Activated gamma-delta T cell treated with anti-CD3 and anti-CD28 coated beads, Interleukin-2, amount 50 U/mL, for 16 hours (primary cell): ENCODE measurements around the gene CFI.
A peak's percentile ranks its signal among the peaks of the same experiment; 100 is the strongest.

Experiments used
- DNase-seq: peaks from one replicate; pipeline ENCODE4 v3.0.0-alpha.2; 2020; ENCODE audit warnings: low read depth

Gene CFI

DNA sequence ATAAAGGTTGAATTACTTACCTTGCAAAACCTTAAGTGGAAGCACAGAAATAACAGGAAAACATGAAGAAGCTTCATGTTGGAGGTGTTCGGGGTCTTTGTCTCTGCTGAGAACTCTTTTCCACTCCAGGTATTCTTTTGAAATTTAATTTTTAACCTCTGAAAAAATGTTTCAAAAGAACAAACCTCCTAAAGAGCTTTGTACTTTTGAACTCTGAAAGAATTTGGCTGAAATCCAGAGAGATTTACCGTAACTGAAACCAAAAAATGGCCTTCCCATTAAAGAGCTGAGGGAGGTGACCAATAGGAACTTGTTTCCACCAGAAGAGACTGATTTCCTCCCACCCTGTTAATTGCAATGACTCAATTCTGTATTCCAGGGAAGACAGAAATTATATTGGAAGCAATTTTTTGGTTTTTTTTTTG, at the start of gene CFI:
TSS of gene CFI (minus strand) at position 105 of the 425 bp plus-strand sequence. CDS start at position 77, 28 bp downstream.
- no peak for DNase-seq

DNA sequence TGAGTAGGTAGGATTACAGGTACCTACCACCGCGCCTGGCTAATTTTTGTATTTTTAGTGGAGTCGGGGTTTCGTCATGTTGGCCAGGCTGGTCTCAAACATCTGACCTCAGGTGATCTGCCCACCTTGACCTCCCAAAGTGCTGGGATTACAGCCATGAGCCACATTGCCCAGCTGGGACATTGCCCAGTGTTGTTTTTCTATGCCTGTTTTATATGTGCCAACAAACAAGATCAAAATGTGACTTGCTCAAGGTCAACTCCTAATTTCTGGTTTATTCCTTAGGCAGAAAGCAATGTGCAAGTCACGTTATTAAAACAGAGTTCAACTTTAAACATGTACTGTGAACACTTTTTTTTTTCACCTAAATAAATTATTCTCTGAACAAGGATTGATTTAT, 48.8 kb upstream of the CFI start:
- no peak for DNase-seq

DNA sequence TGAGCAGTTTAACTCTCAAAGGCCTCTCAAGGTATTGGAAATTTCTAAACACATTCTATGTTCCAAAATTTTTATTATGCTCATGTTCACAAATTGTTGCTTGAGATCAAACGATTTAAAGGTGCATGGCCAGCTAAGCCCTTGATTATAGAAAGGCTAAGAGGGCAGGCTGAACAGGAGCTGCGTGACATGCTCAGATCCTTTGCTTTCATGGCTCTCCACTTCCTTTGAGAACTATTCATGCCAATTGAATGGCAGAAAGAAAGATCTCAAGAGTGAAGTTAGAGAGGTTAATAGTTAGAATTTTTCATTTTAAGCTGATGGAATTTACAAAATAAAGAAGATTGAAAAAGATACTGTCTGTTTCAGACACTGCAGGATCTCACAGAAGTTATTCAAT, 46.7 kb upstream of the CFI start:
- no peak for DNase-seq

DNA sequence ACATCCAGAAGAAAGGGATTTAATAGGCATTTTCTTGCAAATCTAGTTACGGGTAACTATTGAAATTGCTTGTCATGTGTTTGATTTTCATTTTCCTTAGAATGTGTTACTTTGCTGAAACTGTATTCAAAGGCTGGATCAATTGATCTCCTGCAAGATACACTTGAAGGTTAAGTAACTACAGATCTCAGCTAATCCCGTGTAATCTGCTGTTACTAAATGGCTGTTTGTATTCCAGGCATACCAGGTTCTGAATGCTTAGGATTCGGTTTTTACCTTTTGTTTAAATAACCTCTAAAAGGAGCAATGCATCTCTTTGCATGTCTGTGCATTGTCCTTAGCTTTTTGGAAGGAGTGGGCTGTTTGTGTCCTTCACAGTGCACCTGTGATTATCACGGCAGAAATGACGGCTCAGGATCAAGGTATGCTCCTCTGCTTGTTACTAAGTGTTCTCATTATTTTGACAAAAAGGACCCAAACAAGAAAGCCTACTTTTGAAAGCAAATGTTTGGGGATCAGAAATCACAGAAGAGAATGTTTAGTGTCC, 46.2 kb upstream of the CFI start, which contains the start of gene LRIT3:
TSS of gene LRIT3 (plus strand) at position 212 of the 547 bp plus-strand sequence. CDS start at position 307, 95 bp downstream.
- no peak for DNase-seq

DNA sequence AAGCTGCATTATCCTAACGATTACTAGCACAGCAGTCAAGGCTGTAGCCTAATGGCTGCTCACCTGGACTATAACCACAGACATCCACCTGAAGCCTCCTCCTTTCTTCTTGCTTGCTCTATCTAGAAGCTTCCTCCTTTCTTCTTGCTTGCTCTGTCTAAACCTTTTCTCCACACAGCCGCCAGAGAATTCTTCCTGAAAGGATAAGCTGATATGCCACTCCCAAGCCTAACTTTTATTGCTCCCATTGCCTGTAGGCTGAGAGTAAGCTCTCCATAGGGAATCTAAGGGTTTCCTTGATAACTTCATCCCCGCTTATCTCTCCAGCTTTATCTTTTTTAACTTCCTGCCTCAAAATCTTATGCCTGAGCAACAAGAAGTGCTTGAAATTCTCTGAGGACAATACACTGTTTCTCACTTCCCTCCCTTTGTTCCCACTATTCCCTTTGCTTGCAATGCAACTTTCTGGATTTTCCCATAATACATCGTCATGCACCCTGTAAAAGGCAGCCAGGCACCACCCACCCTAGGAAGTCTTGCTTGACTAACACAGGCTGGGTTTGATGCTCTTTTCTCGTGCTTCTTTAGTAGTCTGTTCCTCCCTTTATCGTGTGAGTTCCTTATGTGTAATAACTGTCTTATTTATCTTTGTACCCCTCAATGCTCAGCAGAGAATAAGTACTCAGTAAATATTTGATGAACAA, 44.7 kb upstream of the CFI start:
- DNase-seq, result no peak

DNA sequence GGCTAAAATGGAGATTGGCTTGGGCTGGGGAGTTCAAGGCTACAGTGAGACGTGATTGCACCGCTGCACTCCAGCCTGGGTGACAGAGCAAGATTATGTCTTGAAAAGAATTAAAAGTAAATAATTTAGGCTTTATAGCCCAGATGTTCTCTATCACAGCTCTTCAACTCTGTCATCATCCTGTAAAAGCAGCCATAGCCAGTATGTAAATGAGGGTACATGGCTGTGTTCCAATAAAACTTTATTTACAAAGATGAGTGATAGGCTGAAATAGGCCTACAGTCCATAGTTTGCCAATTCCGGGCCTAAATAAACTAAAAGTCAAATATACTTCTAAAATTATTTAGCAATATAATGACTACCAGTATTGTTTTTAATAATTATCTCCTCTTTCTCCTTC, 35.2 kb upstream of the CFI start:
- no peak for DNase-seq

DNA sequence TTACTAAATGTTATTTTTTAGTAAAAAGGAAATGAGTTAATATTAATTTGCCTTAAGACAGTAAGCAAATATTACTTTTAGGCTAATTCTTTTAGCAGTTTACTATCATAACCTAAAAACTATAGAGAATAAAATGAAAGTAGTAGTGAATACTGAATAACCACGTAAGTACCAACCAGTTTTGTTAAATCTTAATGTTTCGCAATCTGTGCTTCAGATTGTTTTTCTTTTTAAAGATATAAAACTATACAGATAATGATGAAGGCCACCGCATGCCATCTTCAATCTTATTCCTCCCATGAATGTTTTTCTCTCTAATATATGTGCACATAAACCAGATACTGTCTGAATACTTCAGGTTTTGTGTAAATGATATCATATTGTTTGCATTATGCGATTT, 32.0 kb upstream of the CFI start:
- no peak for DNase-seq

DNA sequence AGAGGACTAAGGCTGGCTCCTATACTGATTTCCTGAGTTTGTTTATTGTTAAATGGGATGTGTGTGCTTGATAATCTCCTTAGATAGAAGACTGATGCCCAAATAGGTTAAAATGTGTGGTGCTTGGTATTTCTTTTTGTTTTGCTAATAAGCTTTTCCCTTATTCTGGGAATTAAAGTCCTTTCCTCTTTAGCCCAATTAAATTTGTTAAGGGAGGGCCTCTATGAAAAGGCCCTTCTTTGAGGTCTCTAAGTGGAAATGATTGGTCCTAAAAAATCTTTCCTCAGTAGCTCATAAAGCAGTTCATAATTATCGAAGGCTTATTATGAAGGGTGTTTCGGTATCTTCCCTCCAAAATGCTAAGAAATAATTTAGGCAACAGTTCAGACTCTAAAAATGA, 25.9 kb upstream of the CFI start, which contains the start of gene RRH:
TSS of gene RRH (plus strand) at position 301 of the 400 bp plus-strand sequence. CDS start at position 357, 56 bp downstream.
- no peak for DNase-seq

DNA sequence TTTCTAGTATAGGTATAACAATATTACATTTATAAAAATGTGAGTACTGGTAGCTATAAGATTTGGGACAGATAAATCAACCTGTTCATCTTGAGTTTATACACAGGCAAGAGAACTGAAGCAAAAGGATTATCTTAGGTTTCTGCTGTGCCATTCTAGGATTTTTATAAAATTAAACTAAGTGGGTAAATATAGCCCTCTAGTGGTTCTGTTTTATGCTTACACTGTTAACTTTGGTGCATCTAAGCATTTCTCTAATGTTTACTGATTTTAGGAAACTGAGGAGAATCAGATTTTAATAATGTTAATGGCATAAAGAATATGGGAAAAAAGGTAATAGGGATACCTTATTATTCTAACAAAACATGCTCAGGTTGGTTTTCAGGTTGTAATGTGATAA, 24.9 kb upstream of the CFI start:
- DNase-seq, result no peak

DNA sequence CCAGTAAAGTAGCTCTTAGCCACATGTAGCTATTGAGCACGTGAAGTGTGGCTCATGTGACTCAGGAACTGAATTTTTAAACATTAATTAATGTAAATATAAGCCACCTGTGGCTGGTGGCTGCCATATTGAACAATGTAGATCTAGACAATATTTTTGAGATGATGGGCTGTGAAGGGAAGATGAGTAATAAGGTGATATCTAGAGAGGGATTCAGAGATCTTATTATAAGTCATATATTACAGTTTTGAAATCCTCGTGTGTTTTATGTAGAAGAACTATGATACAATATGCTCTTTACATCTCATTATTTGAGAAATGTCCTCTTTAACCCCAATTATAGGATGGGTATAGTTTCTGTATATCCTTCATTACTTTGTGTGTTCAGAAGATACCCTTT, 19.4 kb upstream of the CFI start:
- DNase-seq, result no peak

DNA sequence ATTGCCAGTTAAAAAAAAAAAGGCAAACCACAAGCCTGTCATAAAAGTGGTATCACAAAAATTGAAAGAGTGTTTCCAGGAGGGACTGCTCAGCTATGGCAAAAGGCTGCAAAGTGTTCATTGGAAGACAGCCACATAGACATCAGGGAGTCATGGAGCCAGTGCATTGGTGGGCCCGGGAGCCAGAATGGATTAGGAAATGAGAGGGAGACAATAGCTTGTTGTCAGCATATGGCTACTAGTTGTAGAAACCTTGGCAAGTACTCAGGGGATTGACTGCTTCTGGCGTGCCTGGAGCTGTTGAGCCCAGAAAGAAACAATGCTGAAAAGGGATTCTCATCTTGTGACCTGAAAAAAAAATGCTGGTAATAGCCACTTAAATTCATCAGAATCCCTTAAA, 18.8 kb upstream of the CFI start:
- no peak for DNase-seq

DNA sequence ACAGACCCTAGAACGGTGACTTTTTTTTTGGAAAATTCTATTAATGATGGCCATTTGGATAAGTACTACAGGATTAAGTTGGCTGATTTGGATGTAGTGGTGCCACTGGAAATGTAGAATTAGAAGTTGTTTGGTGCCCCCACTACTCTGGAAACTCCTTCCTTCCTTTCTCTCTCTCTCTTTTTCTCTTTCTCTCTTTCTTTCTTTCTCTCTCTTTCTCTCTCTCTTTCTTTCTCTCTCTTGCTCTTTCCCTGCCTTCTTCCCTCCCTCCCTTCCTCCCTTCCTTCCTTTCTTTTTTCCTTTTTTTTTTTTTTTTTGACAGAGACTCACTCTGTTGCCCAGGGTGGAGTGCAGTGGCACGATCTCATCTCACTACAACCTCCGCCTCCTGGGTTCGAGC, 16.5 kb upstream of the CFI start:
- DNase-seq, result no peak

DNA sequence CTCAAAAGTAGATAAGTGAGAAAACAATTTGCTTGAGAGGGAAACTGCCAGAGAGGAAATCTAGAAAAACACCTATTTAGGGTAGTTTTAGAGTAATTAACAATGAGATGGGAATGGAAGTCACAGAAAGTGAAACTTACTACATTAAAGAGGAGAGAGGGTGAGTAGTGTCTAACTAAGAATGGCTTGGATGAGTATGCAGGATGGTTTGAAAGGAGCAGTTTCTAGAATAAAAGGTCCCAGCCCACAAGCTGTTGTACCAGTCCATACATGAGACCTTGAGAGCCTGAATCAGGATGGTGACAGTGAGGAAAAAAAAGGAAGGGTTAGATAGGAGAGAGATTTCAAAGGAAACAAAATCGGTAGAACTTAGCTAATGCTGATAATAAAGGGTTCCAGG, 15.1 kb upstream of the CFI start:
- no peak for DNase-seq

DNA sequence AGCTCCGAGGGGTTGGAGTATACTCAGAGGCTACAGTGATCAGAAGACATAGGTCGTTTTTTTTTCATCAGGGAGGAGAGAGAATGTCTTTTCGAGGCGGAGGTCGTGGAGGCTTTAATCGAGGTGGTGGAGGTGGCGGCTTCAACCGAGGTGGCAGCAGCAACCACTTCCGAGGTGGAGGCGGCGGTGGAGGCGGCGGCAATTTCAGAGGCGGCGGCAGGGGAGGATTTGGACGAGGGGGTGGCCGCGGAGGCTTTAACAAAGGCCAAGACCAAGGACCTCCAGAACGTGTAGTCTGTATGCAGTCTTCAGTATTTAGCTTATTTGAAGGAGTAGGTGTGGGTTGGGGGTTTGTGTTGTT, 14.3 kb upstream of the CFI start:
- peak; percentile 16 for DNase-seq

DNA sequence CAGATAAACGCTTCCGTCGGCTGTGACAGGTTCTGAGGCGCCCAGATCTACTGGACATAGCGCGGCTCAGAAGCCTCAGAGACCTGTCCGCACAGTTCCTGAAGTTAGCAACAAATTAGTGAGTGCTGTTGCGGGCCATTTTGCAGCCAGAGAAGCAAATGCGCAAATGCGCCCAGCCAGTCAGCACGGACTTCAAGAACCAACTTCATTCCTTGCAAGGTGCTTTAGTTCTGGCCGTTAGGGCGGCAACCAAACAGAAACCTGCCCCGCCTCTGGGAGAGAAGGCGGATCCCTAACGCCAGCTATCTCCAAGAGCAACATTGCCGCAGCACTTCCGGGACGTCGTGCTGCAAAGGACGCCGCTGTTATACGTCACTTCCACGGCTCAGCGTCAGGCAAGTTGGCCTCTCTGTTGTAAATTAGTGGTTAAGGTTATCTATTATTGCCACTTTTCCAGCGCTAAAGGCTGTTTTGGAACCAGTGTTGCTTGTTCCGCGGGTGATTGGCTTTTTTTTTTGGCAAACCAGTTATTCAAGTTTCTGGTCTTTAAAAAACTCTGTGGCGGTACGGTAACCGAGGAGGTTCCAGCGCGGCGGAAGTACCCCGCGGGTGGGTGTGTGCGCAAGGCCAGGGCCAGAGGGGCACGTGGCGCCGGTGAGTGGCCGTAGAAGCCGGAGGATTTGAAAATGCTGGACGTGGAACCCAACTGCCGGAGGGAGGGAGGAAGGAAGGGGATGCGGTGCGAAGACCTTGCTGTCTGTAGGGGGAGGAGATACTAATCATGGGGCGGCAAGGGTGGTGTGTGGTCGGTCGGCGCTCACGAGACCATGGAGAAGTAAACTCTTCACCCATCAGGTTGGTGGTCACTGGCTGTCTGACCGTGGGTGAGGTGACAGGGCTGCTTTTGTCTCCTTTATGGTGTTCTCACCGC, 13.6 kb upstream of the CFI start, which contains the start of gene GAR1:
TSS of gene GAR1 (plus strand) at position 612 of the 931 bp plus-strand sequence. CDS start 403 bp downstream, outside the sequence.
- peak; percentile 76 for DNase-seq

DNA sequence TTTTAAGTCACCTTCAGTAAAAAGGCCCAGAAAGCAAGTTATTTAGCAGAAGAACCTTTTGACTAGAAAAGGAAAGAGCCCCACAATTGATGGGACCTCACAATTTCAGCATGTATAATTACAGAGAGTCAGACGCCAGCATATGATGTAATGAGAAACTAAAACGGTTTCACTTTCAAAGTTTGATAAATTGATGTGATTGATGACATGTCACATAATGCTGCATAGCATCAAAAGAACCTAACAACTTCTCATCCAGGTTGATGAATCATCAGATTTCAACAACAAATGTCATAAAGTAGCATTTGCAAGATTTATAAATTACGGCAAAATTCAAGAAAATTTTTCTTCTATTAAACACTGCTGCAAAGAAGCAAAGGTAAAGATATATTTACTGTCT, 9.9 kb upstream of the CFI start:
- no peak for DNase-seq

DNA sequence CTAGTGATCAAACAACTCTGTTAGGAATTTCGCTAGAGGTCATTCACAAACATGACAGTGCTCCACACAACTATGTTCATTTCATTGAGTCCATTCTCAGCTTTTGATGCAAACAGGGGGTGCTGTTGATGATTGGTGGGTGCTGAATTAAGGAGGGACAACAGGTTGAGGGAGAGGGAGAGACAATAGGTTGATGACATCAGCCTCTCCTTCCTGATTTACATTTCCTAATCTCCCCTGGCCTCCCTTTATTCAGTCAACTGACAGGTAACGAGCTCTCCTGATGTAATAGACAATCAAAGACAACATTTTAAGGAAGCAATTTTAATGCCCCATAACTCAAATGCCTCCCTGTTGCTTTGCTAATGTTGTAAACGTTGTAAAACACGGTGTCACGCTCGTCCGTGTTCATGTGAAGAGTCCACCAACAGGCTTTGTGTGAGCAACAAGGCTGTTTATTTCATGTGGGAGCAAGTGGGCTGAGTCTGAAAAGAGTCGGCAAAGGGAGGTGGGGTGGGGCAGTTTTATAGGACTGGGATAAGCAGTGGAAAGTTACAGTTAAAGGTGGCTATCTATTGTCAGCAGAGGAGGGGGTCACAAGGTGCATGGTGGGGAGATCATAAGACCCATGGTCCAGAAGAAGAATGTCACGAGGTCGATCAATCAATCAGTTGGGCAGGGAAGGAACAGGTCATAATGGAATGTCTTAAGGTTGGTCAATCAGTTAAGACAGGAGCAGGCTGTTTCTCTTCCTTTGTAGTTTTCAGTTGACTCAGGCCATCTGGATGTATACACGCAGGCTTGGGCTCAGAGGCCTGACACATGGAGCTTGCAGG, 9.0 kb upstream of the CFI start:
- DNase-seq, result no peak

DNA sequence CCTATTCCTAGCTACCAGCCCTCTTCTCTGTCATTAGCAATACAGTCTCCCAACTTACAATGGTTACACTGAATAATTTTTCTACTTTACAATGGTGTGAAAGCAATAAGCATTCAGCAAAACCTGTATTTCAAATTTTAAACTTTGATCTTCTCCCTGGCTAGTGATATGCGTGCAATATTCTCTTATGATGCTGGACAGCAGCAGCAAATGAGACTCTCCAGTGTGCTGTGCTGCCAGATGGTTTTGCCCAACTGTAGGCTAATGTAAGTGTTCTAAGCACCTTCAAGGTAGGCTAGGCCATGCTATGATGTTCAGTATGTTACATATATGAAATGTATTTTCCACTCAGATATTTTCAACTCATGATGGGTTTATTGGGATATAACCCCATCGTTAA, 7.9 kb upstream of the CFI start:
- DNase-seq, result no peak

DNA sequence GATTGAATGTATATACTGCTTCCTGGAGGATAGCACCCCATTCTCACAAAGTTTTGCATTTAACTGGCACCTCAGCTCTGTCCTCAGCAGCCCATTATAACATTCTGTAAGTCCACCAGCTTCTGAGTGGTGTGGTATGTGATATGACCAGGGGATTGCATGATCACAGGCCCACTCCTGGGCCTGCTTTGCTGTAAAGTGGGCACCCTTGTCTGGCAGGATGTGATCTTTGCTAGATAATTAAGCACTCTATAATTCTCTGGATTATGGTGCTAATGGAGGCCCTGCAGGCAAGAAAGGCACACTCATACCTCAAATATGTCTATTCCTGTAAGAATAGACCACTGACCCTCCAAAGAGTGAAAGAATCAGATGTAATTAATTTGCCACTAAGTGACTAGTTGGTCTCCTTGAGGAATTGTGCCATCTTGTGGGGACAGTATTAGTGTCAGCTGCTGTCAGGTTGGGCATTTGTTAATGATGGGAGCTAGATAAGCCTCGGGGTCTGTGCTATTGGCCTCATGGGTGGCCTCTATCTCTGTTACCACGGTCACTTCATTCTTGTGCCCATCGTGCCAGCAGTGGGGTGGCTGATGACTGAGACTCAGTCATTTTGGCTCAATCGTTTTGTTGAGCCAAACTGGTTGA, 2.2 kb upstream of the CFI start:
- DNase-seq, result no peak

DNA sequence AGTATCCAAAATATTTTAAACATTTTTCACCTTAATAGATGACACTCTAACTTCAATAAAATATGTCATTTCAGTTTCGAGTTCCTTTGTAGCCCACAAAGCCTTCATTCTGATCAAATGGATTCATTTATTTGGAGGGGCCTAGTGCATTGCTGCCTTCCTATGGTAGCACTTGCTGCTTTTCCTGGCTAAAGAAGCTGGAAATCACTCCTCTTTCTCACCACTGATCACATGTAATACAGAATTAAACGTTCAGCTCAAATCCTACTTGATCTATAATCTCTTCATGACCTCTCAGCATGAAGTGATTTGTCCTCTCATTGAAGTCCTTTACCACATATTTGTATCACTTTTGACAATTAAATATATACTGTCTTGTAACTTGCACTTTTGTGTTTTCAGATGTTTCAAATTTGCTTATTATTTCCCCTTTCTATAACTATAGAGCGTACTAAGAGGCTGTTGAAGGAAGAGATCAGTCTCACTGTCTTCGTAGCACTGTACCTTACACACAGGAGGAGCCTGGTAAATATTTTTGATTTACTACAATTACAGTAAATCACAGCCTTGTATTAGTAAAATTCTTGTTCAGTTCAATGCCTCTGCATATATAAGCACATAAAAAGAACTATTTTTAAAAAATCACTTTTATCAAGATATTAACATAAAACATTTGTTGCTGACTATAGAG, 555 bp downstream of the CFI start:
- no peak for DNase-seq

DNA sequence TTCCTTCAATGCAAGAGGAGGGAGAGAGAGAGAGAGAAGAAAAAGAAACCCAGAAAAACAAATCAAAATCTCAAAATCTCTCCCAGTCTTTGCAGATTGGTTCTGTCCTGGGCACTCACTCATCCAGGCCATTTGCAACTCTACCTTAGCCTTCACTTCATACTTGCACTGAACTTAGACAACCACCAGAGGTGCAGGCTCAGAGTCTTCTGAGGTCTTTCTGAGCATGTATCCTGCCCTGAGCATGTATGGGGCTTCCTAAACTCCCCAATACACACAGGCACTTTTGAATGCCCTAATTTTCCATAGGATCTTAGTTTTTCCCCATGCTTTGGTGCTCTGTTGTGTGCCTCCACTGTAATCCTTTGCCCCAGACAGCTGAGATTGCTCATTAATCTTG, 2.9 kb downstream of the CFI start:
- no peak for DNase-seq
